ENCODE measurements around the gene SIAH1. TPM values are rescaled to one million over a fixed set of nuclear protein-coding genes. Genes with fewer than 3 reads are reported as not detected.

The SIAH1 gene
- total RNA-seq, 2 donors from 2014 or later, result 15.2 to 16.1 TPM

GRCh38 chr16:48369765-48370164 is 15.4 kb downstream of the SIAH1 start:
- Histone ChIP-seq H3K9me3 (no peaks in the 10 kb centered on the region), H3K27me3 (no peaks in the 10 kb centered on the region), H3K27ac (no peak overlapping the region), H3K36me3 (replicated peaks in 1 of 2; ENCODE audit: insufficient read depth in 1 of 2, low read depth in 2 of 2) (no peaks in the 10 kb centered on the region), H3K4me1 (peaks cover 35% of the 10 kb centered on the region), H3K4me3 (no peak overlapping the region)
- TF ChIP-seq POLR2A (IDR thresholded peaks at IDR 0.05) (no peak), CTCF (IDR thresholded peaks at IDR 0.05) (no peak)
- ATAC-seq (no peak), DNase-seq (no peak)
- 55 to 88% methylated on average over 1 of the region's 1 CpG for WGBS, 2 donors
- intact Hi-C loops (cut with DNase I), result no loop called here

DNA sequence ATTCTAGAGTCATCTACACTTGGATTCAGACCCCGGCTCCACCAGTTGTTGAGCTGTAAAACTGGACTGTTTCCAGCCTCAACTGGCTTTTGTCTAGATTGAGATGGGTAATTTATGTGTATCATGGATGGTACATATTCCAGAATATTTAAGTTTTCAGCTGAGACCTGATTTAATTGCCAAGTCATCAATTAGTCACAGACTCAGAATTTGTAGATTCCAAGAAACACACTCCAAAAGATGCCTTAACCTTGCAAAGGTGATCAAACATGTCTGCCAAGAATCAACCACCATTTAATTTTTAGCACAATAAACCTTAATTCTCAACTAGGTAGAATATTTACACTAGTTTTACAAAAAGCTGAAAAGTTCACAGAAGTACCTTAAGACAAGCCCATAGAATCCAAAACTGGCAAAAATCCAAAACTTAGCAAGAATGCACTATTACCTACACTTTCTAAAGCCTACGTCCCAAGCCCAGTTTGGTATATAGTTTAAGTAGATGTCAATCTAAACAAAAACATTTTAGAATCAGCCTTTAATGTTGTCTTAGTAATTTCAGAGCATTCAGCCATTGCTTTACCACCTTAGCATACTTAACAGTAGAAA is 17.7 kb downstream of the SIAH1 start:
- H3K36me3 ChIP-seq (replicated peaks in 1 of 2; ENCODE audit: insufficient read depth in 1 of 2, low read depth in 2 of 2), result no peaks in the 10 kb centered on the region
- intact Hi-C loops (cut with DNase I), result no loop called here
- DNase-seq (no peak), ATAC-seq (no peak)
- no peak overlapping the region for H3K4me3 ChIP-seq
- H3K27me3 ChIP-seq, result no peaks in the 10 kb centered on the region
- peaks cover 36% of the 10 kb centered on the region for H3K4me1 ChIP-seq
- WGBS, 2 donors, result 65 to 67% methylated on average over 2 of the region's 2 CpGs
- no peaks in the 10 kb centered on the region for H3K9me3 ChIP-seq
- no peak overlapping the region for H3K27ac ChIP-seq
- TF ChIP-seq POLR2A (IDR thresholded peaks at IDR 0.05) (no peak), CTCF (IDR thresholded peaks at IDR 0.05) (no peak)

DNA sequence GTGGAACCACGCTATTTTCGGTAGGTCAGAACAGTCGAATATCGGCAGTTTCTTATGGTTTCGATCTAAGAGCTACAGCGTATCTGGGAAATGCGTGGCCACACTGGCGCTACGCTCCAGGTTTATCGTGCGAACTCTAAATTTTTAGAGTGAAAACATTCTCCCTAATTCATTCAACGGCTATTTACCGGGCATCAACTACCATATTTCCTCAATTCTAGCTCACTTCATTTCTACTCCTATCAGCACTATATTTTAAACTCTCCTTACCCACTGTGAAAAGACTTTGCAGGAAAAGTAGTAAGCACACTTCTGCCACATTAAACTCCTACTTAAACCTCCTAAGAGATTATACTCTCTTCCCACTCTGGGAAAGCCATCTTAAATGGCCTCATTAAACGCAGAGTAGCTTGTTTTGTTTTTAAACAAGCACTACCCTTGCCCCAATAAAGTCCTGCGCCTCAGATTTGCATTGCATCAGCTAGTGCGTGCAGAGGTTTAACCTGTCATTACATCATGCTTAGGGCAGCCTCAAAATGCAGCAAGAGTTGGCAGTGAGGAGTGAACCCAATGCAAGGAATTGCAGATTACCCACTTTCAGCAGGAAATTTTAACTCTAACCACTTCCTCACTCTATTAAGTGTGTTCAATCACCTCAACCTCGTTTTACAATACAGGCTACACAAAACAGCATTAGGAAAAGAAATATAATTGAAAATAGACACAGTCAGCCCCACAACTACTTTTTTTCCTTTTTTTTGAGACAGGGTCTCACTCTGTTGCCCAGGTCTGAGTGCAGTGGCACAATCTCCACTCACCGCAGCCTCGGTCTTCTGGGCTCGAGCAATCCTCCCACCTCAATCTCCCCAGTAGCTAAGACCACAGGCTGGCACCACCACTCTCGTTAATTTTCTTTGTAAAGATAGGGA is 18.8 kb downstream of the SIAH1 start:
- H3K27me3 ChIP-seq, result no peaks in the 10 kb centered on the region
- peak; percentile 45 to 71 (median 63) for DNase-seq
- no peaks in the 10 kb centered on the region for H3K9me3 ChIP-seq
- ATAC-seq, result peak; percentile 74
- no peaks in the 10 kb centered on the region for H3K36me3 ChIP-seq (replicated peaks in 1 of 2; ENCODE audit: insufficient read depth in 1 of 2, low read depth in 2 of 2)
- peak overlapping the region in 1 of 2 donors; percentile 29 for H3K4me3 ChIP-seq
- no peak for TF ChIP-seq POLR2A (IDR thresholded peaks at IDR 0.05)
- no peak for TF ChIP-seq CTCF (IDR thresholded peaks at IDR 0.05)
- 13 to 19% methylated on average over 21 of the region's 21 CpGs for WGBS, 2 donors
- intact Hi-C loops (cut with DNase I), result no loop called here
- peaks cover 36% of the 10 kb centered on the region for H3K4me1 ChIP-seq
- H3K27ac ChIP-seq, result peak overlapping the region; percentile 62 to 90 (median 88)

DNA sequence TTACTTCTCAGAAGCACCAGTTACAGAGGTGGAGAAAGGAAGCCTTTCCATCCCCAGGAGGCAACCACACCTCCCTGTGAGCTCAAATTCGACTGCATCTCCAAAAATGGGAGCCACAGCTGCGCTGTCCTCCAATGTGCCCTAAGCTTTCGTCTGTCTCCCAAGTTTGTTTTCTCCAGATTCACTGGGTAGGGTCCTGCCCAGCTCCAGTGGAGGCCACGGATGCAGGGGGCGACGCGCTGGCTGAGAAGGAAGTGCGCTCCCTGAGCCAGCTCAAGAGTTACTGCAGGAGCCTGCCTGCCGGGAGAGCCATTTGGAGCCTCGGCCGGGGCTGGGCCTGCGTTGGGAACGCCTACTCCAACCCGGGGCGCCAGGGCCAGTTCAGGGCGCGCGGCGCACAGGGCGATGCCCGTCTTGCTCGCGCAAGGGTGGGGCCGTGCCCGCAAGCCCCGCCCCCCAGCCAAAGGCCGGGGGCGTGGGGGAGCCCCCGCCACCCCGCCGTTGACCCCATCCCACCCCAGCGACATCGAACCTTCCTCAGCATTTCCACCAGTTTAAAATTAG is 19.5 kb downstream of the SIAH1 start:
- TF ChIP-seq CTCF (IDR thresholded peaks at IDR 0.05) (no peak), POLR2A (IDR thresholded peaks at IDR 0.05) (peak; percentile 79 to 91 (median 89))
- H3K4me1 ChIP-seq, result peaks cover 36% of the 10 kb centered on the region
- peak; percentile 97 for ATAC-seq

More for the DNA sequence above, 19.5 kb downstream of the SIAH1 start:
- Histone ChIP-seq H3K36me3 (replicated peaks in 1 of 2; ENCODE audit: insufficient read depth in 1 of 2, low read depth in 2 of 2) (no peaks in the 10 kb centered on the region), H3K4me3 (peak overlapping the region in 1 of 2 donors; percentile 29), H3K27me3 (no peaks in the 10 kb centered on the region), H3K27ac (peak overlapping the region; percentile 62 to 90 (median 88)), H3K9me3 (no peaks in the 10 kb centered on the region)
- 0 to 2% methylated on average over 6 to 31 of the region's 33 CpGs for WGBS, 2 donors
- intact Hi-C loops (cut with DNase I), result no loop called here
- DNase-seq, result peak; percentile 89 to 95 (median 92)

Measured in body of pancreas (tissue), 4 donors.